AG10803 (cell line): Measurements from ENCODE around the gene HNF1A.

ENCODE experiments used
- DNase-seq: peaks from one replicate; pipeline ENCODE4 v3.0.0; 2010; ENCODE audit warnings: low read depth
- H3K4me3 ChIP-seq: 2 replicates; pipeline ENCODE4 v1.5.1; 2011; ENCODE audit warnings: mild to moderate bottlenecking, low read length, control low read depth
- TF ChIP-seq, protein P1 (sequence below): conservative IDR thresholded peaks from 2 replicates; pipeline ENCODE4 v1.5.1; 2011; ENCODE audit warnings: mild to moderate bottlenecking, low read length, control low read depth, inconsistent platforms

Gene HNF1A

DNA sequence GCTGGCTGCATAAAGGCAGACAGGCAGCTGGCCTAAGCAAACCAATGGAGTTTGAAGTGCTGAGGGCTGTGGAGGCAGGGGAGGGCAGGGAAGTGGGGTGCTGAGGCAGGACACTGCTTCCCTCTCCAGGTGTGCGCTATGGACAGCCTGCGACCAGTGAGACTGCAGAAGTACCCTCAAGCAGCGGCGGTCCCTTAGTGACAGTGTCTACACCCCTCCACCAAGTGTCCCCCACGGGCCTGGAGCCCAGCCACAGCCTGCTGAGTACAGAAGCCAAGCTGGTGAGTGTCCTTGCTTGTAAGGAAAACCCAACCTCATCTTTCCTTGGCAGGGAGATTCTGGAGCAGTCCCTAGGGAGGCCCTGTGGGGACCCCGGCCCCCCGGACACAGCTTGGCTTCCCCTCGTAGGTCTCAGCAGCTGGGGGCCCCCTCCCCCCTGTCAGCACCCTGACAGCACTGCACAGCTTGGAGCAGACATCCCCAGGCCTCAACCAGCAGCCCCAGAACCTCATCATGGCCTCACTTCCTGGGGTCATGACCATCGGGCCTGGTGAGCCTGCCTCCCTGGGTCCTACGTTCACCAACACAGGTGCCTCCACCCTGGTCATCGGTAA is 17.9 kb downstream of the HNF1A start:
- TF ChIP-seq, protein P1, sequence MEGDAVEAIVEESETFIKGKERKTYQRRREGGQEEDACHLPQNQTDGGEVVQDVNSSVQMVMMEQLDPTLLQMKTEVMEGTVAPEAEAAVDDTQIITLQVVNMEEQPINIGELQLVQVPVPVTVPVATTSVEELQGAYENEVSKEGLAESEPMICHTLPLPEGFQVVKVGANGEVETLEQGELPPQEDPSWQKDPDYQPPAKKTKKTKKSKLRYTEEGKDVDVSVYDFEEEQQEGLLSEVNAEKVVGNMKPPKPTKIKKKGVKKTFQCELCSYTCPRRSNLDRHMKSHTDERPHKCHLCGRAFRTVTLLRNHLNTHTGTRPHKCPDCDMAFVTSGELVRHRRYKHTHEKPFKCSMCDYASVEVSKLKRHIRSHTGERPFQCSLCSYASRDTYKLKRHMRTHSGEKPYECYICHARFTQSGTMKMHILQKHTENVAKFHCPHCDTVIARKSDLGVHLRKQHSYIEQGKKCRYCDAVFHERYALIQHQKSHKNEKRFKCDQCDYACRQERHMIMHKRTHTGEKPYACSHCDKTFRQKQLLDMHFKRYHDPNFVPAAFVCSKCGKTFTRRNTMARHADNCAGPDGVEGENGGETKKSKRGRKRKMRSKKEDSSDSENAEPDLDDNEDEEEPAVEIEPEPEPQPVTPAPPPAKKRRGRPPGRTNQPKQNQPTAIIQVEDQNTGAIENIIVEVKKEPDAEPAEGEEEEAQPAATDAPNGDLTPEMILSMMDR: no peak
- DNase-seq: no peak
- H3K4me3 ChIP-seq: no peak overlapping the region

DNA sequence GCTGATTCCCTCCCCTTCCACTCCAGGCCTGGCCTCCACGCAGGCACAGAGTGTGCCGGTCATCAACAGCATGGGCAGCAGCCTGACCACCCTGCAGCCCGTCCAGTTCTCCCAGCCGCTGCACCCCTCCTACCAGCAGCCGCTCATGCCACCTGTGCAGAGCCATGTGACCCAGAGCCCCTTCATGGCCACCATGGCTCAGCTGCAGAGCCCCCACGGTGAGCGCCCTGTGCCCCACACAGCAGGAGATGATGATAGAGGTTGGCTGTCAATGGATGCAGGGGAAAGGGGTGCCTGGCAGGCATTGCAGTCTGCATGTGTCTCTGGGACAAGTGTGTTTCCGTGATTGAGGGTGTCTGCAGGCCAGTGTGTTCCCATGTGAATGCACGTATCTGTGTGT is 19.1 kb downstream of the HNF1A start:
- no peak overlapping the region for H3K4me3 ChIP-seq
- TF ChIP-seq, protein P1: no peak
- no peak for DNase-seq

DNA sequence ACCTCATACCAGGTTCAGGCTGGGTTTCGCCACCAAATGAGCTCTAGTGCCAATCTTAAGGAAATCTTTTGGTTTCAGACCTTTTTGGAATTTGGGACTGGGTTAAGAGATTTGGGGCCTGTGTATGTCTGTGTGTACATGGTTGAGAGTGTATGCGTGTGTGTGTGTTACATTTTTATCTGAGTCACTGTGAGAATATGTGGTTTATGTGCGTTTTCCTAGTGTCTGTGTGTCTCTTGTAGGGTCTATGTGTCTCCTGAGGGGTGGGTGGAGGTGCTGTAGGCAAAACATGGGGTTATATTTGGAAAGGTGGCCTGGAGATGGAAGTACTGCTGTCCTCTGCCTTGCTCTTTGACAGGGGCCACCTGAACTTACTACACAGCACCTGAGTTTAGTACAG is 20.1 kb downstream of the HNF1A start:
- peak; percentile 9 for DNase-seq
- no peak overlapping the region for H3K4me3 ChIP-seq
- TF ChIP-seq, protein P1: no peak

DNA sequence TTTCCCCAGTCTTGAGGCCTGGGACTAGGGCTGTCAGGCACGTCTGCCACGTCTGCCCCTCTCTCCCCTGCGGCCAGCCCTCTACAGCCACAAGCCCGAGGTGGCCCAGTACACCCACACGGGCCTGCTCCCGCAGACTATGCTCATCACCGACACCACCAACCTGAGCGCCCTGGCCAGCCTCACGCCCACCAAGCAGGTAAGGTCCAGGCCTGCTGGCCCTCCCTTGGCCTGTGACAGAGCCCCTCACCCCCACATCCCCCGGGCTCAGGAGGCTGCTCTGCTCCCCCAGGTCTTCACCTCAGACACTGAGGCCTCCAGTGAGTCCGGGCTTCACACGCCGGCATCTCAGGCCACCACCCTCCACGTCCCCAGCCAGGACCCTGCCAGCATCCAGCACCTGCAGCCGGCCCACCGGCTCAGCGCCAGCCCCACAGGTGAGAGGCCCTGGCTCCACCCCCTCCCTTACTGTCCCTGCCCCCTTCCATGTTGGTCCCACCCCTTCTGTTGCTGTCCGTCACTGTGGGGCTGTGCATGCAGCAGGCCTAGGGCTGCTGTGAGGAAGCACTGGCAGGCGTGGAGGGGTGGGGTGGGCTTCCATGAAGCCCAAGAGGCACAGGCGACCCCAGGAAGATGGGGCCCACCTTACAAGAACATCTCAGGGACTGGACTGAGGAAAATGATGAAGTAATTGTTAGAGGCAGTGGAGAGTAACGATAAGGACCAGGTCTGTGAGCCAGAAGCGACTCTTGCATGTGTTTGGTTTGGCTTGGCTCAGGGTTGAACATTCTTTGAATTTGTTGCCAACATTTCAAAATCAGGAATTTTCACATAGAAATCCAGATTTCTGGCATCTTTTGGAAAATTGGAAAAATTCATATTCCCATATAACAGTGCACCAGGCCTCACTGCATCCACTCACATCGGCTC is 21.1 kb downstream of the HNF1A start:
- TF ChIP-seq, protein P1: no peak
- peak; percentile 56 for DNase-seq
- H3K4me3 ChIP-seq: no peak overlapping the region

DNA sequence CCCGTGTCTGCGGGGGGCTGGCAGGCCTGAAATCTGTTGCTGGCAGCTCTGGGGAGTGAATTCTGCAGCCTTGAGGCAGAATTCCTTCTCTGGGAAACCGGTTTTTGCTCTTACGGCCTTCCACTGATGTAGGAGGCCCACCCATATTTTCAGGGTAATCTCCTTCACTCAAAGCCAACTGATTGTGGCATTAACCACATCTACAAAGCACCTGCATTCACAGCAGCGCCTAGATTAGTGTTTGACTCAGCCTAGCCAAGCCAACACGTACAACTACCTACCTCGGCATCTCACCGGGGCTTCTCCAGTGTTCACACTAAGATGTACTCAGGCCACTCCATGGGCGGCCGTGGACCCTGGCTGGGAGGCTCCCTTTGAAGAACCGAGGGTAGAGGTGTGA is 22.2 kb downstream of the HNF1A start:
- DNase-seq: no peak
- TF ChIP-seq, protein P1: no peak
- no peak overlapping the region for H3K4me3 ChIP-seq

DNA sequence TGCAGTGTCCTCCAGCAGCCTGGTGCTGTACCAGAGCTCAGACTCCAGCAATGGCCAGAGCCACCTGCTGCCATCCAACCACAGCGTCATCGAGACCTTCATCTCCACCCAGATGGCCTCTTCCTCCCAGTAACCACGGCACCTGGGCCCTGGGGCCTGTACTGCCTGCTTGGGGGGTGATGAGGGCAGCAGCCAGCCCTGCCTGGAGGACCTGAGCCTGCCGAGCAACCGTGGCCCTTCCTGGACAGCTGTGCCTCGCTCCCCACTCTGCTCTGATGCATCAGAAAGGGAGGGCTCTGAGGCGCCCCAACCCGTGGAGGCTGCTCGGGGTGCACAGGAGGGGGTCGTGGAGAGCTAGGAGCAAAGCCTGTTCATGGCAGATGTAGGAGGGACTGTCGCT is 22.7 kb downstream of the HNF1A start:
- TF ChIP-seq, protein P1: no peak
- no peak for DNase-seq
- no peak overlapping the region for H3K4me3 ChIP-seq
